Duodenal mucosa (tissue), 2 donors: ENCODE results near the gene SPON1.

ENCODE experiments used
- H3K27ac ChIP-seq: one replicate; pipeline ENCODE4 v1.7.0; 2013; ENCODE audit warnings: low read depth, low read length
- H3K27me3 ChIP-seq, 2 donors: one replicate each; pipeline ENCODE4 v1.7.0; 2013; ENCODE audit warnings: low read length in 2 of 2, control low read depth in 1 of 2; ENCODE audit not compliant: insufficient read depth in 2 of 2, control insufficient read depth in 1 of 2
- H3K36me3 ChIP-seq, 2 donors: one replicate each; pipeline ENCODE4 v1.7.0; 2013; ENCODE audit warnings: low read length in 2 of 2, control low read depth in 1 of 2; ENCODE audit not compliant: insufficient read depth in 2 of 2, control insufficient read depth in 1 of 2
- H3K4me1 ChIP-seq, 2 donors: one replicate each; pipeline ENCODE4 v1.7.0; 2013; ENCODE audit warnings: low read length in 2 of 2, control low read depth in 1 of 2; ENCODE audit not compliant: insufficient read depth in 2 of 2, control insufficient read depth in 1 of 2
- H3K4me3 ChIP-seq, 2 donors: one replicate each; pipeline ENCODE4 v1.7.0; 2013; ENCODE audit warnings: low read length in 2 of 2, low read depth in 1 of 2
- H3K9ac ChIP-seq, 2 donors: one replicate each; pipeline ENCODE4 v1.7.0; 2013; ENCODE audit warnings: low read length in 2 of 2, low read depth in 1 of 2
- H3K9me3 ChIP-seq, 2 donors: one replicate each; pipeline ENCODE4 v1.7.0; 2013; ENCODE audit warnings: low read length in 2 of 2, control low read depth in 1 of 2; ENCODE audit not compliant: control insufficient read depth in 1 of 2

Gene SPON1

DNA sequence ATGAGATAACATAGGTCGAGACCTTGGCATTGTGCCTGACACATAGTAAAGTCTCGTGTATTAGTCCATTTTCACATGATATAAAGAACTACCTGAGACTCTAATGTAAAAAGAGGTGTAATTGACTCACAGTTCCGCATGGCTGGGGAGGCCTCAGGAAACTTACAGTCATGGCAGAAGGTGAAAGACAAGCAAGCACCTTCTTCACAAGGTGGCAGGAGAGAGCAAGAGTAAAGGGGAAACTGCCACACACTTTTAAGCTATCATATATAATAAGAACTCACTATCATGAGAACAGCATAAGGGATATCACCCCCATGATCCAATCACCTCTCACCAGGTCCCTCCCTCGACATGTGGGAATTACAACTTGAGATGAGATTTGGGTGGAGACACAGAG, 165.2 kb downstream of the SPON1 start:
- H3K9me3 ChIP-seq, result no peaks in the 10 kb centered on the region
- peaks cover 0 to 7% of the 10 kb centered on the region in 2 donors for H3K36me3 ChIP-seq
- H3K4me1 ChIP-seq, result peaks cover 5 to 8% of the 10 kb centered on the region in 2 donors
- H3K27ac ChIP-seq, result no peak overlapping the region
- H3K27me3 ChIP-seq, result no peaks in the 10 kb centered on the region
- no peak overlapping the region for H3K9ac ChIP-seq
- no peak overlapping the region for H3K4me3 ChIP-seq

DNA sequence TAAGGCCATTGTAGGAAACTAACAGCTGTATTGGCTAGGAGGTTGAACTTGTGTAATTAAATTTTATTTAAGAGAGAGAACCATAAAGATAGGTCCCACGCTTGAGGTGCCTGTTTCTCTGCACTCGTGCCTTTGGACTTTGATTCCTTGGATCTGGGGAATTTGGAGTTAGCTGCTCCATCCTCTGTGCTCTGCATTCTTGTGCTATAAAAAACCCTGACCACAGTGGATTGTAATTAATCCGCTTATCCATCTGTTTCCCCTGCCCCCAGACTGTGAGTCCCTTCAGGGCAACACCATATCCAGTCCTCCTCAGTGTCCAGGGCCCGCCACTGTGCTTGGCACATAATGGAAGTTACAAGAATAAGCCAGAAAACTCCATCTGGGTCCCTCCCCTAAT, 169.8 kb downstream of the SPON1 start:
- Histone ChIP-seq H3K36me3 (peaks cover 8 to 18% of the 10 kb centered on the region in 2 donors), H3K9me3 (no peaks in the 10 kb centered on the region), H3K27me3 (no peaks in the 10 kb centered on the region), H3K4me1 (peaks cover 14% of the 10 kb centered on the region in 2 donors), H3K4me3 (no peak overlapping the region), H3K27ac (no peak overlapping the region), H3K9ac (no peak overlapping the region)

- H3K27me3 ChIP-seq, result no peaks in the 10 kb centered on the region
- H3K27ac ChIP-seq, result no peak overlapping the region
- peaks cover 14% of the 10 kb centered on the region in 2 donors for H3K4me1 ChIP-seq
- peaks cover 8 to 20% of the 10 kb centered on the region in 2 donors for H3K36me3 ChIP-seq
- no peak overlapping the region for H3K4me3 ChIP-seq
- H3K9me3 ChIP-seq, result no peaks in the 10 kb centered on the region
- no peak overlapping the region for H3K9ac ChIP-seq
Observed at GRCh38 chr11:14133381-14133780, 170.9 kb downstream of the SPON1 start.

- H3K9ac ChIP-seq, result no peak overlapping the region
- peaks cover 14% of the 10 kb centered on the region in 2 donors for H3K4me1 ChIP-seq
- H3K27ac ChIP-seq, result no peak overlapping the region
- H3K36me3 ChIP-seq, result peaks cover 8 to 20% of the 10 kb centered on the region in 2 donors
- H3K4me3 ChIP-seq, result no peak overlapping the region
- no peaks in the 10 kb centered on the region for H3K27me3 ChIP-seq
- H3K9me3 ChIP-seq, result no peaks in the 10 kb centered on the region
Observed at GRCh38 chr11:14136561-14136960, 174.0 kb downstream of the SPON1 start.

DNA sequence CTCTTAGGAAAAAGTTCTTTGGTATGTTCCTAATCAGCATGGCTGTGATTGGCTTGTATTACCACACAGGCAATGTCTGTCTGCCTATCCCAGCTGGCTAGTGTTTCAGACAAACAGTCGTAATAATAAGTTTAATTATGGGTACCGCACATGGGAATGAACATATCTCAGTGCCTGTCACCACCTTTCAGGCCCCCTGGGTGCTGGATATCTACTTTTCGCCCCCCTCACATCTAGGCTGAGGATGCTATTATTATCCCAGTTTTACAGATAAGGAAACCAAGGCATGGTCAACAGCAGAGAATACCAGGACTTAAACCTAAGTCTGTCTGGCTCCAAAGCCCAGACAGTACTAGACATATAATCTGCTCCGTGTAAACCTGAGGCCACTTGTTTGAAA, 174.8 kb downstream of the SPON1 start:
- H3K4me1 ChIP-seq, result peaks cover 10 to 13% of the 10 kb centered on the region in 2 donors
- no peaks in the 10 kb centered on the region for H3K27me3 ChIP-seq
- H3K9me3 ChIP-seq, result no peaks in the 10 kb centered on the region
- no peak overlapping the region for H3K4me3 ChIP-seq
- no peak overlapping the region for H3K9ac ChIP-seq
- H3K27ac ChIP-seq, result no peak overlapping the region
- H3K36me3 ChIP-seq, result peaks cover 8 to 23% of the 10 kb centered on the region in 2 donors

GRCh38 chr11:14140991-14141390, 178.5 kb downstream of the SPON1 start:
- H3K4me3 ChIP-seq, result no peak overlapping the region
- peaks cover 3 to 18% of the 10 kb centered on the region in 2 donors for H3K36me3 ChIP-seq
- H3K27ac ChIP-seq, result no peak overlapping the region
- H3K27me3 ChIP-seq, result no peaks in the 10 kb centered on the region
- H3K4me1 ChIP-seq, result no peaks in the 10 kb centered on the region
- no peaks in the 10 kb centered on the region for H3K9me3 ChIP-seq
- no peak overlapping the region for H3K9ac ChIP-seq

- Histone ChIP-seq H3K36me3 (peaks cover 0 to 11% of the 10 kb centered on the region in 2 donors), H3K9me3 (no peaks in the 10 kb centered on the region)
Observed at GRCh38 chr11:14141676-14142075, 179.2 kb downstream of the SPON1 start.

DNA sequence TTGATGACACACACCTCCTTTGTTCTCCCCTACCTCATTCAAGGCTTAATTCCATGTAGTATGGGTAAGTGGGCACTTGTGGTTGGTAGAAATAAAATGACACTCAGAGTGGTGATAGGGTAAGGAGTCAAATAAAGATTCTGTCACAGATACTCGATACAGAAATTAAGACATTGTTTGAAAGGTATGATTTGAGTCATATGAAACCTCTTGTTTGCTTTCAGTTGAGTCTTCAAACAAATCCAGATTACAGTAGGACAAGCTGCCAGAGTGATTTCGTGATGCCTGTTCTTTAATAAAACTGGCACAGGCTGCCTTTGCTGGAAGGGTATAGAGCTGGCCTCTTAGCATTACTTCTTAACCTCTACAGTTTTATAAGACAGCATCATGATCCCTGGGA, 182.4 kb downstream of the SPON1 start:
- H3K4me3 ChIP-seq, result no peak overlapping the region
- H3K27me3 ChIP-seq, result no peaks in the 10 kb centered on the region
- H3K9me3 ChIP-seq, result no peaks in the 10 kb centered on the region
- H3K9ac ChIP-seq, result no peak overlapping the region
- H3K27ac ChIP-seq, result no peak overlapping the region
- H3K36me3 ChIP-seq, result peaks cover 0 to 4% of the 10 kb centered on the region in 2 donors
- H3K4me1 ChIP-seq, result no peaks in the 10 kb centered on the region

More at GRCh38 chr11:14141676-14142075, 179.2 kb downstream of the SPON1 start:
- Histone ChIP-seq H3K27me3 (no peaks in the 10 kb centered on the region), H3K9ac (no peak overlapping the region), H3K4me3 (no peak overlapping the region), H3K27ac (no peak overlapping the region), H3K4me1 (no peaks in the 10 kb centered on the region)

DNA sequence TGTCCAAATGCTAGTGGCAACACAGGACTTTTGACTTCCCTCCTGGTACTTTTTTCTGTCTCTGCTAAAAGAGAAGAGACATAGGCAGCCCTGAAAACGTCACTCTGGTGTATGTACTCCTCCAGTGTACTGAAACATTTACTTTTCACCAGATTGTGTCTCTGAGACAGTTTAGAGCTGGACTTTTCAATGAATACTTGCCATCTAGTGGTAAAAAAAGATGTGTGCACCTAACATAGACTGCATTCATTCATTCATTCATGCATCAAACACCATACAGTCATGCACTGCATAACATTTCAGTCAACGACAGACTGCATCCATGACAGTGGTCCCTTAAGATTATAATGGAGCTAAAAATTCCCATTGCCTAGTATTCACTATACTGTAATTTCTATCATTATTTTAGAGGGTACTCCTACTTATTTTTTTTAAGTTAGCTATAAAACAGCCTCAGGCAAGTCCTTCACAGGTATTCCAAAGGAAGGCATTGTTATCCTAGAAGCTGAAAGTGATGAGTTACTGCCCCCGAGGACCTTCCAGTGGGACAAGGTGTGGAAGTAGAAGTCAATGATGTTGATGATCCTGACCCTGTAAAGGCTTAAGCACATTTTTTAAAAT, 186.2 kb downstream of the SPON1 start:
- no peaks in the 10 kb centered on the region for H3K4me1 ChIP-seq
- H3K4me3 ChIP-seq, result no peak overlapping the region
- H3K27me3 ChIP-seq, result no peaks in the 10 kb centered on the region
- no peak overlapping the region for H3K27ac ChIP-seq
- H3K9ac ChIP-seq, result no peak overlapping the region
- H3K9me3 ChIP-seq, result peaks cover 3 to 6% of the 10 kb centered on the region in 2 donors
- H3K36me3 ChIP-seq, result no peaks in the 10 kb centered on the region

GRCh38 chr11:14149683-14150082, 187.2 kb downstream of the SPON1 start:
- no peak overlapping the region for H3K9ac ChIP-seq
- no peaks in the 10 kb centered on the region for H3K4me1 ChIP-seq
- H3K27me3 ChIP-seq, result no peaks in the 10 kb centered on the region
- H3K27ac ChIP-seq, result no peak overlapping the region
- peaks cover 11 to 15% of the 10 kb centered on the region in 2 donors for H3K9me3 ChIP-seq
- no peak overlapping the region for H3K4me3 ChIP-seq
- H3K36me3 ChIP-seq, result peaks cover 0 to 4% of the 10 kb centered on the region in 2 donors
